ENCODE measurements around the gene GTF2H3. TPM values are rescaled to one million over a fixed set of nuclear protein-coding genes. Genes with fewer than 3 reads are reported as not detected.

GTF2H3 gene
- 41.9 and 61.0 TPM in 2 replicates for total RNA-seq (ENCODE audit: low replicate concordance)

DNA sequence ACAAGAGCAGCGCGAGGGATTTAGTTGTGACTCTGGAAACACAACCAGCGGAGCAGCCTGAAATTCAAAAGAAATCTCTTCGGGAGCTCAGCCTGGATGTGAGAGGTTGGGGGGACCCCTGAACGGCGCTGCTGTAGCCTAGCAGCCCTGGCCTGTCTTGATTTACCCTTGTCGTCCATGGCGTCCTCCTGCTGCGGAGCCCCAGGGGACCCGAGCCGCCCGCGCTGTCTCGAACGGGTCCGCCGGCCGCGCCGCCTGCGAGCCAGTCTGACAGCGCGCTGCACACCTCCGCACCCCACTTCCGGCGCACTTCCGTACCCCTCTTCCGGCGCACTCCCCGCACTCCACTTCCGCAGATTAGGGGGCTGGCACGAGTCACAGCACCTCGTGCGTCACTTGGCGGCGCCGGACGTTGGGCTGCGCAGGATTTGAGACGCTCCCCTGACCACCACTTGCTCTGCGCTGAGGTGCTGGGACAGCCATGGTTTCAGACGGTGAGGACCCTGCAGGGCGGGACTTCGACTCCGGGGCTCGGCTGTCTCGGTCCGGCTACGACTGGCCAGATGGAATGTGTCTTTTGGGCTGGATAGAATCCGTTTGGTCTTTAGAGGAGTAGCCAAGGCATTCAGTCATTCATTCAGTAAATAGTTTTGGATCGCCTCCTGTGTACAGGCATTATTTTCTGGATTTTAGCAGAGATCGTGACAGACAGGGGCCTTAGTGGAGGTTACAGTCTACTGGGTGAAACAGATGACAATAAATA is at the start of gene GTF2H3, which contains the start of gene EIF2B1:
TSS of gene GTF2H3 (plus strand) at position 451 of the 763 bp plus-strand sequence. CDS start at position 482, 31 bp downstream.
TSS of gene EIF2B1 (minus strand) at position 308 of the 763 bp plus-strand sequence. CDS start at position 179, 129 bp downstream.
- H3K4me3 ChIP-seq (ENCODE audit: low read depth, low read length) = peak within 1 kb of the TSS; percentile 96
- DNase-seq (ENCODE audit: low read depth) = peak; percentile 93
- TF ChIP-seq, protein P1, sequence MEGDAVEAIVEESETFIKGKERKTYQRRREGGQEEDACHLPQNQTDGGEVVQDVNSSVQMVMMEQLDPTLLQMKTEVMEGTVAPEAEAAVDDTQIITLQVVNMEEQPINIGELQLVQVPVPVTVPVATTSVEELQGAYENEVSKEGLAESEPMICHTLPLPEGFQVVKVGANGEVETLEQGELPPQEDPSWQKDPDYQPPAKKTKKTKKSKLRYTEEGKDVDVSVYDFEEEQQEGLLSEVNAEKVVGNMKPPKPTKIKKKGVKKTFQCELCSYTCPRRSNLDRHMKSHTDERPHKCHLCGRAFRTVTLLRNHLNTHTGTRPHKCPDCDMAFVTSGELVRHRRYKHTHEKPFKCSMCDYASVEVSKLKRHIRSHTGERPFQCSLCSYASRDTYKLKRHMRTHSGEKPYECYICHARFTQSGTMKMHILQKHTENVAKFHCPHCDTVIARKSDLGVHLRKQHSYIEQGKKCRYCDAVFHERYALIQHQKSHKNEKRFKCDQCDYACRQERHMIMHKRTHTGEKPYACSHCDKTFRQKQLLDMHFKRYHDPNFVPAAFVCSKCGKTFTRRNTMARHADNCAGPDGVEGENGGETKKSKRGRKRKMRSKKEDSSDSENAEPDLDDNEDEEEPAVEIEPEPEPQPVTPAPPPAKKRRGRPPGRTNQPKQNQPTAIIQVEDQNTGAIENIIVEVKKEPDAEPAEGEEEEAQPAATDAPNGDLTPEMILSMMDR (IDR thresholded peaks at IDR 0.05; ENCODE audit: insufficient read depth, low read length) = no peak

DNA sequence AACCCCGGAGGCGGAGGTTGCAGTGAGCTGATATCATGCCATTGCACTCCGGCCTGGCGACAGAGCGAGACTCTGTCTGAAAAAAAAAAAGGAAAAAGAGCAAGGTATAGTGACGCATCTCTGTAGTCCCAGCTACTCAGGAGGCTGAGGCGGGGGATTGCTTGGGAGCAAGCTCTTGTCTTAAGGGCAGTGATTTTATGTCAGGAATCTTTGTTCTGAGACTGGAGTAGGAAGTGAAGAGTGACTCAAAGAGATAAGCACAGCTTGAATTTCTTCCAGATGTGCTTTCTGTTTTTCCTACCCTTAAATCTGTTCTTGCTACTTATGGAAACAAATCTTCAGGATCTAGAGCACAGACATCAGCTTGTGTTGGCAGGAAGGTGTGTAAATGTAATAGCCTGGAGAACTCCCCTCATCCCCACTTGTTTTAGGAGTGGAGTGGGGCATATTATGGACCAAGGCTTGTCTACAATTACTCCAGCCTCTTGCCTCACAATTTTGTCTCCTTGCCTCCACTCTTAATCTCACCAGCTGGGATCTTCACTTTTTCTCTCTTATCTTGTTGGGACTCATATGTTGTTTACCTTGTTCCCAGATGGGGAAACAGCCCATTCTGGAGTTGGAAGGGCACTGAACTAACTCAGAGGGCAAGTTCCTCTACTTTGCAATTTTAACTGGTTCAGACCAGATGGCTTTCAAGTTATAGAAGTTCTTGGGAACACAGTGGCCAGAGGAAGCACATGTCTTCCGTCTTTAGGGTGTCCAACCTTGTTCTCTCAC is 41.7 kb upstream of the GTF2H3 start:
- no peak overlapping the region for H3K4me3 ChIP-seq (ENCODE audit: low read depth, low read length)
- TF ChIP-seq, protein P1 (IDR thresholded peaks at IDR 0.05; ENCODE audit: insufficient read depth, low read length) = no peak
- peak; percentile 93 for DNase-seq (ENCODE audit: low read depth)

DNA sequence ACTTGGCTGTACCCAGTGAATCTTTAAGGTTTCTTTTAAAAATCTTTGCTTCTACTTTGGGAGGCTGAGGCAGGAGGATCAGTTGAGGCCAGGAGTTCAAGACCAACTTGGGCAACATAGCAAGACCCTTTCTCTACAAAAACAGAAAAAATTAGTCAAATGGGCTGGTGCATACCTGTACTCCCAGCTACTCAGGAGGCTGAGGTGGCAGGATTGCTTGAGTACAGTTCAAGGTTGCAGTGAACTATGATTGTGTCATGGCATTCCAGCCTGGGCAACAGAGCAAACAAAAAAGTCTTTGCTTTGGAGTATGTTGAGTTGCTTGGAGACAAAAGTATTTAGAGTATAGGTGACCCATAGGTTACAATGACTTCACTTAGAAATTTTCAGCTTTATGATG is 37.9 kb upstream of the GTF2H3 start:
- H3K4me3 ChIP-seq (ENCODE audit: low read depth, low read length) = no peak overlapping the region
- DNase-seq (ENCODE audit: low read depth) = no peak
- TF ChIP-seq, protein P1 (IDR thresholded peaks at IDR 0.05; ENCODE audit: insufficient read depth, low read length) = no peak

DNA sequence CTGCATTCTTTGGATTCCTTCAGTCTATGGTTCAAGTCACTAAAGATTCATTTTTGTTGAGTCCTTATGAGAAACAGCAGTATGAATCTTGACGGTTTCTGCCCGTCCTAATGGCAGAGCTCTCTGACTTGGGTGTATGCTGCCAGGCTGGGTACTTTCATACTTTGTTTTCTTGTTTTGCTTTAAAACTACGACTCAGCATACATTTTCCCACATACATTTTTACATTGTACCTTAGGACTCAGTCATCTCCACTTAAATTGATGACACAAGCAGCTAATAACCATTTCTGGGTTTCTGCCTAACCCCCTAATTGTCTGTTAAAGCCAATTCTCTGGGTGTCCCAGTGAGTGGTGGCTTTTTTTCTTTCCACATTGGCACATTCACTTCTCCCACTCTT is 36.5 kb upstream of the GTF2H3 start:
- DNase-seq (ENCODE audit: low read depth) = no peak
- H3K4me3 ChIP-seq (ENCODE audit: low read depth, low read length) = no peak overlapping the region
- TF ChIP-seq, protein P1 (IDR thresholded peaks at IDR 0.05; ENCODE audit: insufficient read depth, low read length) = no peak

DNA sequence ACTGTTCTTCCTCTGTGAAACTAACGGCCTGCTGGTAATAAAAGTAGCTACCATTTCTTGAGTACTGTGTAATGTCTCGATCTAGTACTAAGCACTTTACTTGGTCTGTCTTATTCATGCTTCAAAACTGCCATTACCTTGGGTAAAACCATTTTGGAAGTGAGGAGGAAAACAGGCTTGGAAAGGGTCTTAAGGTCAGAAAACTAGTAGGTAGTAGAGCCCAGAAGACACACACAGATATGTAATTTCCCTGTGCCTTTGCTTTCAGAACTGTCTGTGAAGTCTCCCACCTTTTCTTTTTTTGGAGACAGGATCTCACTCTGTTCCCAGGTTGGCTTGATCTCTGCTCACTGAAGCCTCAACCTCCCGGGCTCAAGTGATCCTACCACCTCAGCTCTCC is 35.1 kb upstream of the GTF2H3 start:
- H3K4me3 ChIP-seq (ENCODE audit: low read depth, low read length) = no peak overlapping the region
- DNase-seq (ENCODE audit: low read depth) = no peak
- TF ChIP-seq, protein P1 (IDR thresholded peaks at IDR 0.05; ENCODE audit: insufficient read depth, low read length) = no peak

DNA sequence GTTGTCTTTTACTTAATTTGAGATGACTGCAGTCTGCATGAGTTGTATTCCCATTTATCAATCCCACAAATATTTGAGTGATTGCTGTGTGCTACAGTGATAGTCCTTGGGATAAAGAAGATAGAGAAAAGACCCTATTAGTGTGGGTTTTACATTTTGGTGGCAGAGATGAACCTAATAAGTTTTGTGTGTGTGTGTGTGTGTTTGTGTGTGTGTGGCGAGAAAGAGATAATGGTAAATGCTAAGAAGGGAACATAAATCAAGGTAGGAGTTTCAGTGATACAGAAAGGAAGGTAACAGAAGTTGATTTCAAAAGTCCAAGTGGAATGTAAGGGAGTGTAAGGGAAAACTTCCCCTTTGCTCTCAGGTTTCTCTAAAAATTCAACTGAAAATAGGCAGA is 34.3 kb upstream of the GTF2H3 start:
- DNase-seq (ENCODE audit: low read depth) = no peak
- TF ChIP-seq, protein P1 (IDR thresholded peaks at IDR 0.05; ENCODE audit: insufficient read depth, low read length) = no peak
- H3K4me3 ChIP-seq (ENCODE audit: low read depth, low read length) = no peak overlapping the region
